Activated T-cell treated with anti-CD3 and anti-CD28 coated beads for 4 hours (primary cell): ENCODE data around the gene CDH1.
"Not testable (repeated sequence)": the region's sequence is repeated elsewhere in the genome, so short reads cannot be mapped to it uniquely, and the experiment has no call there.

Experiments used
- DNase-seq: peaks from one replicate; pipeline ENCODE4 v3.0.0-alpha.2; 2020

Gene CDH1

DNA sequence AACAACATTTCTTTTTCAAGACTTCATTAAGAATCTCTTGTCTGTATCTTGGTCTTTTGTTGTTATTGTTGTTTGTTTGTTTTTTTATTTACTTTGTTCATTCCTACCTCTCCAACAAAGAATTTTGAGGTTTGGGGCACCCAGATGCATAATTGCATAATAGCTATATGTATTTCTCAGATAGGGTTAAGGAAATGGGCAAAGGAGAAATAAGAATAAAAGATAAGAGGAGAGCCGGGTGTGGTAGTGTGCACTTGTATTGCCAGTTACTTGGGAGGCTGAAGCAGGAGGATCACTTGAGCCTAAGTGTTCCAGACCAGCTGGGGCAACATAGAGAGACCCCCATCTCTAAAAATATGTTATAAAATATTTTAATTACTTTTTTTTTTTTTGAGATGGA lies 30.5 kb downstream of the CDH1 start:
- DNase-seq, result no peak

DNA sequence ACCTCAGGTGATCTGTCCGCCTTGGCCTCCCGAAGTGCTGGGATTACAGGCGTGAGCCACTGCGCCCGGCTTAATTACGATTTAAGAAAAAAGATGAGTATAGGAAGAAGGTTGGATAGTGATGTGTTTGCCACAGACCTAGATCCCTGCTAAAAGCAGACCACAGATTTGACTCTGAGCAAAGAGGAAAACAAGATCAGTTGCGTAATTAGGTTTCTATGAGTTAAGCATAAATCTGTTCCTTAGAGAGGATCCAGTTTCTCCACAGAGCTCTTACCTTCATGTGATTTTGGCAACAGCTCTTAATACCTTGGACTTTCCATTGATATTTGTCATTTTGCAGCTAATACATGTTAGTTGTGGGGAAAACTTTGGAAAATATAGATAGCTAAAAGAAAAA lies 31.1 kb downstream of the CDH1 start:
- no peak for DNase-seq

DNA sequence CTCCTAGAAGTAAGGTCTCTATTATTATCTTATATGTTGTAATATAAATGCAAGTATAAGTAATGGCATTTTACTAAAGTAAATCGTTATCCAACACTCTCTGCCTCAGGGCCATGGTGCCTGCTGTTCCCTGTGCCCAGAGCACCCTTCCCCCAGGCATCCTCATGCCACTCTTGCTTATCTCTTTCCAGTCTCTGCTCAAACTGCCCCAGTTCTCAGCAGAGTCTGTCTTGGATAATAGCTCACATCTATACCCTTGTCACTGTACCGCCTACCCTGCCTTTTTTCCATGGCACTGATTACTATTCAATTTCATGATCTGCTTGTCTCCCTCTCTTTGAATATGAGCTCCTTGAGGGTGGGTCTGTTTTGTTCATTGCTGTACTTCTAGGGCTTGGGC lies 31.7 kb downstream of the CDH1 start:
- DNase-seq, result no peak

DNA sequence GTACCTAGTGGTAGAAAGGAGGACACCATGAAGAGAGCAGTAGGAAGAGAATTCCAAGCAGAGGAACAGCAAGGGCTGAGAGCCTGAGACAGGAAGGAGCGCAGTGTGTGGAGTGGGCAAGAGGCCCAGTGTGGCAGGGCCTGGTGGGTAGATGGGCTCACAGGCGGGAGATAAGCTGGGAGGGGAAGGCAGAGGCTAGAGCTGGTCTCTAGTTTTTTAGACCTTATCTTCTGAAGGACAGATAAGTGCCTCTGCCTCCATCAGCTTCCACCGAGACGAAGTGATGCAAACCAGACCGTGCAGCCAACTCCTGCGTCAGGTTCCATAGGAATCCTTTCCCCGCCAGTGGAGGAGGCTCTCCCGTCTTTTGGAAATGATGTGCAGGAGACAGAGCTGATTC lies 33.6 kb downstream of the CDH1 start:
- no peak for DNase-seq

DNA sequence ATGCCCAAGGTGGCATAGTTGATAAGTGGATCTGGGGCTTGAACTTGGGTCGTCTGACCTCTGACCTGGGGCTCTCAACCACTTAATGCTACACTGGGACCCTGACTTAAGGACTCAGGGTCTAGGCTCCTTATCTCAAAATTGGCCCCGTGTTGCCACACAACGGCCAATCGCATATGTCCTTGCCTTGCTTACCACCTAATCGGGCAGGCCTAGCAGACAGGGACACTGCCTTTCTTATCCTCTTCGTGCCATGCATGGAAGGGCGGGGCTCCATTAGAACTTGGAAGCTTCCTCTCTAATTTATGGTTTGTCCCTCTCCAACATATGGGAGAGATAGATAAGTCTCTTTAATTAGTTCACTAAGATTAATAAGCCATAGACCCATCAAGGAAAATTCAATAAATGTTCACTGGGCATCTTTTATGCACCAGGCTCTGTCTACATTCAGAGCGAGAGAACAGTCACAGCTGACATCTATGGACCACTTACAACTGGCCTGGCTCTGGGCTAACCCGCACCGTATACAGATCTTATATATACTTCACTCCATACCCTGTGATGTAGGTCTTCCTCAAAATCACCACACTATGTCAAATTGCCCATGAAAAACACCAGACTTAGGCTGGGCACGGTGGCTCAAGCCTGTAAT lies 35.1 kb downstream of the CDH1 start:
- no peak for DNase-seq

DNA sequence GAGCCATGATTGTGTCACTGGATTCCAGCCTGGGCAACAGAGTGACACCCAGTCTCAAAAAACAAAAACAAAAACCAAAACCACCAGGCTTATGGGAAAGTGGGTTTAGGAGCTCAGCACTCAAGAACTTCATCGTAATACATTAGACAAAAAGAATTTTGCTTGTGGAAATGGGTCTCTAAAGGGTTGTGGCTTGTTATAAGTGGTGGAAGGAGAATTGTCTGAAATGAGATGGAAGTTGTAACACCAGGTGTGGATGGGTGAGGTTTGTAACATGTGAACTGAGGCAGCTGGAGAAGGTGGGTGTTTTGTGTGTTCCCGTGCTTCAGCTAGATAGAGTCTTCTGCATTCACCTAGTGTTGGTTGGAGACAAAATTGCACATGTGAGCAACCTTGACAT lies 35.8 kb downstream of the CDH1 start:
- DNase-seq, result no peak

DNA sequence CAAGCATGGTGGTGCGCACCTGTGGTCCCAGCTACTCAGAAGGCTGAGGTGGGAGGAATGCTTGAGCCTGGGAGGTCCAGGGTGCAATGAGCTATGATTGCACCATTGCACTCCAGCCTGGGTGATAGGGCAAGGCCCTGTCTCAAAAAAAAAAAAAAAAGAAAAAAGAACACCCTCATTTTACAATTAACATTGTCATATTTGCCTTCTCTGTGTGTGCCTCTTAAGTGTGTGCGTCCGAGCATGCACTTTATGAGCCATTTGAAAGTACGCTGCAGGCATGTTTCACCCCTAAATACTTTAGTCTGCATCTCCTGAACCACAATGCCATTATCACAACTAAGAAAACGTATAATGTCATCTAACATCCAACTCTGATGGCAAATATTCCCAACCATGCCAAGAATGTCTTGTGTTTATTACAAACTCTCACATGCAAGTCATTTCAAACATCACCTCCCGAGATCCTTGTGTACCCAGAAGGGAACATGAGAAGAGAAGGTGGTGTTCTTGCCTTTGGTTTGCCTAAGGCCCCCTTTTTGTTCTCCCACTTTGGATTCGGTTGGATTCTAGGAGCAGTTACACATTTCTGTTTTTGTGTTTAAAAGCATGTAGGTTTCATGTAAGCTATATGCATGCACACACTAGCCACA lies 38.0 kb downstream of the CDH1 start:
- DNase-seq, result no peak

DNA sequence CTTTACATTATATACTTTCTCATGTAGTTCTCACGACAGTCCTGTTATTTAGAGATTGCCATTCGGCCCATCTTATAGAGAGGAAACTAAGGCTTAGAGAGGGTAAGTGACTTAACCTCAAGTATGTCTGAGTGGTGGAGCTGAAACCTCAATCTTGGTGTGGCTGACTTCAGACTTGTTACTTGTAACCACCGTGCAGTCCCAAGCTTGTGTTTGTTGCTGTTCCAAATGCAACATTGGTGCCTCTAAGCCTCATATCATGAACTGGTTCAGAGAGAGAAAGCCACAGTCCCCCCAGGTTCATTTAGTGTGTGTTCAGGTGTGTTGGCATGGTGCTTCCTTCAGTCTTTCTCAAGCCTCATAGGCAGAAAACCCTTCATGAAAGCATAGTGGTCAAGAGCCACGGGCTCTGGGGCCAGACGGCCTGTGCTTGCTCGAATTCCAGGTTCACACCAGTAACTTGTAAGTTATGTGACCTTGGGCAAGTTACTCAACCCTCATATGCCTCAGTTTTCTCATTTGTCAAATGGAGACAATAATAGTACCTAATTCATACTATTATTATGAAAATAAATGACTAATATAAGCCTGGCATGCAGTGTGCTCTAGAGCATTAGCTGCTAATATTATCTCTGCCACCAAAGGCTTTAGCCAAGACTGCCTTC lies 39.9 kb downstream of the CDH1 start:
- DNase-seq, result no peak

DNA sequence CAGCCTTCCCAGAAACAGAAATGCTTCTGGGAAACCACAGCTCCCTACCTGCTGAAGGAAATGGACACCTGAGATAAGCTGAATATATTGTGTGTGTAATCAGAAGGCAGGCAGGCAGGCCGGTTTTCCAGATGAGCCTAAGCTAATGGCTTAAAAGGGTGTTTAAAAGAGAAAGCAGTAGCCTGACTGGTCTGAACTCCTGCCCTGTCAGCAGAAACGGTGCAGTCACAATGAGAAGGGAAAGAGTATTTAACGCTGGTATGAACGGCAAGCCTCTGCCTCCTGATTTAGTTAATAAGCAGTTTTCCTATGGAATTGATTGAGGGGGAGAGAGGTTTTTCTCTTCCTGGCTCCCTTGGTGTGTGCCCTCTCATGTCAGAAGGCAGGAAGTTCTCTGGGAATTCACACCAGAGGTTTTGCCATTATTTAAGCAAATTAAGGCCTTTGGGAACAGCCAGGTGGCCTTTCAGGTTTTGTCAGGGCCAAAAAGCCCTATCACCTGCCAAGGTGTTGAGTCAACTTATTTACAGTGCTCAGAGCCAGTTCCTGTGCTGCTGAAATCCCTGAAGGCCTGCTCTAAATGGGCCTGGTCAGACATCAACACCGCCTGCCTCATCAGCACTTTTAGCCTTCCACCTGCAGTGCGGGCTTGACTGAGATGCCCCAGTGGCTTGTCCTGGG lies 41.6 kb downstream of the CDH1 start:
- no peak for DNase-seq

DNA sequence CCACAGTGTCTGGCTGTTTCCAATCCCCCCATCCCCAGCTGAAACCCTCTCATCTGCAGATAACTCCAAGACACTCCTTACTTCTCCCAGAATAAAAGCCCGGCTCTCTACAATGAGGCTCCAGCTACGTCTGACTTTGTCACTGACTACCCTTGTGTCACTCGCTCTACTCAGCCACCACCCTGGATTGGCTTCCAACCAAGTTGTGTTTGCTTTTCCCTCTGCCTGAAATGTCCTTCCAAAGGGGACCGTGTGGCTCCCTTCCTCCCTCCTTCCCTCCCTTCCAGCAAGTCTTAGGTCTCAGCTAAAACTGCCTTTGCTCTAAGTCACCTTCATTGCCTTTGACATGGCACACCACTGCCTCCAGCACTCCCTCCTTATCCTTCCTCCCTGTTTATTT lies 42.8 kb downstream of the CDH1 start:
- DNase-seq, result no peak

DNA sequence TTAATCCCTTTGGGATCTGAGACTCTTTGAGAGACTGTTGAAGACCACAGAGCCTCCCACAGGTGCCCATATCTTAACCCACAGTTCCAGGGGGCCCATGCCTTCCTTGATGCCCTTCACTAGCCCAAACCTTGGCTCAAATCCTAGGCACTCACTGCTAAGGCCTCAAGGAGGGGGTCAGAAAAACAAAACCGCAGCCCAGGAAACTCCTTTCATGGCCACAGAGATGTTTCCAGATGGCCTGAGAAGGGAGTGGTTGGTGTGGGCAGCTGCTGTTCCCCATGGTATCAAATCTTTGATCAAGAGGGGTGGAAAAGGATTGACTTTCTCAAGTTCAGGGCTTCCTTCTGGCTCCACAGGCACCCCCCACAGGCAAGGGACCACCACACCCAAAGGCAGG lies 44.7 kb downstream of the CDH1 start:
- no peak for DNase-seq

DNA sequence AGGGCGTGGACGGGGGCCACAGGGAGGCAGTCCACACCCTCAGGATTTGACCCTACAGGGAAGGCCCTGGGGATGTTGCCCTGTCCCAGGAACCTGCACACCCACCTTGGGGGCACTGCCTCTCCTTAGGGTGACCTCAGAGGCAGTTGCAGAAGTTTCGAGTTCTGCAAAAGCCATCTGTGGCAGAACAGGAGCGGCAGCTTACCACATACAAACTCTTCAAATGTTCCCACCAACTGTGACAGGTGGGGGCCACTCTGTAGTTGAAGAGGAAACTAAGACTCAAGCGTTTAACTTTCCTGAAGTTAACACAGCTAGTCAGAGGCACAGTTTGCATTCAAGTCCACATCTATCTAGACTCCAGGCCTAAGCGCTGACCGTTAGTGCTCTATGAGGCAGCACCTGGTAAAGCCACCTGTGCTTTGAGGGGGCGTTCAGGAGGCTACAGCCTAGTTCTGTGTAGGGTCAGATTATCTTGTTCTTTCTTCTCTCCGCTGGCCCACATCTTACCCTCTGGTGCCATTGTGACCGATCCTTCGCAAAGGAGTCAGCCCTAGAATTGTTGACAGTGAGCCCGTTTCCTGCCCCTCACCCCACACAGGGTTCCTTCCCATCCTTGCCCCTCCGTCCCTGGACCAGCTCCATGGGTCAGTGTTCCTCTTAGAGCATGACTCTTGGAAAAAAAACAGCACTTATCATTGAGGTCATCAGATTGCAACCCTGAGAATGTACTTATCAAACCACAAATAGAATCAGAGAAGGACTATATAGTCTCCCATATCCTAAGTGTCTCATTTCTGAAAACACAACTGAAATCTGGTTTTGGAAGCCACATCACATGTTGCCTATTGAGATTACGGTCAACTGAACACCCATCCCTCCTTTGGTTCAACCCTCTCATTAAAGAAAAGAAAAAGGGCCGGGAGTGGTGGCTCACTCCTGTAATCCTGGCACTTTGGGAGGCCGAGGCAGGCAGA lies 45.4 kb downstream of the CDH1 start:
- no peak for DNase-seq

DNA sequence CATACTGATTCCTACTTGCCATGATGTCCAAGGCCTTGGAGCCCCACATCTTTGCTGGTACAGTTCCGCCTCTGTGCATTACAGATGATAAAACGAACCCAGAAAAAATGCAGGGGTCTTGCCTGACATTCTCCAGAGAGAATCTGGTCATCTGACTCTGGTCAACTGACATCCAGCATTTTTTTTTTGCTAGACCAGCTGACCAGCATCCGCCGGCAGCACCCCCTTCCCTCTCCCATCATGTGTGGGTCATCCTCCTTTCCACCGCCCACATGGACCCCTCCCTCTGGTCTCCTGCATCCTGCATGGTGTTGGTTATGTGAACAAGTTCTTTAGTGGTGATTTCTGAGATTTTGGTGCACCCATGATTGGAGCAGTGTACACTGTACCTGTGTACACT lies 47.1 kb downstream of the CDH1 start:
- DNase-seq, result no peak

DNA sequence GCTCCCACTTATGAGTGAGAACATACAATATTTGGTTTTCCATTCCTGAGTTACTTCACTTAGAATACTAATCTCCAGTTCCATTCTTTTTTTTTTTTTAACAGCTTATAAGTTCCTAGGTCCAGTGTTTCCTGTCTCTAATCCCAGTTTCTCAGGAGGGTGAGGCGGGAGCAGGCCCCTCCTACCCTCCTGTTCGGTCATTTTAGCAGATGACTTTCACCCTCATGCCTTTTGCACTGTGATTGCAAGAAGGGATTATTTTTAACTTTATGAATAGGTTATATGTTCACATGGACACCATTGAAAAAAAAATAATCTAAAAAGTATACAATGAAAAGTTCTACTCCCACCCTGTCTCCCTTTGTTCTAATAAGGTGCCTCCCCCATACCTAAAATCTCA lies 47.6 kb downstream of the CDH1 start:
- DNase-seq, result no peak

DNA sequence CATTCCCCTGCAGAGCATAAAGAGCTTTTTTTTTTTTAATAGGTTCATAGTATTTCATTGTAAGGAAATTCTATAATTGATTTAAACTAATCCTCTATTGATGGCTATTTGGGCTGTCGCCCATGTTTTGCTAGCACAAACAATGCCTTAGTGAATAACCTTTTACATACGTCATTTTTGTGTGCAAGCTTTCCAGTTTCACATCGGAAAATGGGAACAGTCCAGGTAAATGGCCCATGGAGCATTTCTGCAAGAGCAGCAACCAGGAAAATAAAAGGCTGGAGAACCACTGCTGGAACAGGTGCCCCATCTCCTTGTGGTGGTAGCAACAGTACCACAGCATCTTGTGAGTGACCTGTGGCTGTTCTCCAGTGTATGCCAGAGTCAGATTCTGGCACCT lies 48.6 kb downstream of the CDH1 start:
- DNase-seq, result no peak

DNA sequence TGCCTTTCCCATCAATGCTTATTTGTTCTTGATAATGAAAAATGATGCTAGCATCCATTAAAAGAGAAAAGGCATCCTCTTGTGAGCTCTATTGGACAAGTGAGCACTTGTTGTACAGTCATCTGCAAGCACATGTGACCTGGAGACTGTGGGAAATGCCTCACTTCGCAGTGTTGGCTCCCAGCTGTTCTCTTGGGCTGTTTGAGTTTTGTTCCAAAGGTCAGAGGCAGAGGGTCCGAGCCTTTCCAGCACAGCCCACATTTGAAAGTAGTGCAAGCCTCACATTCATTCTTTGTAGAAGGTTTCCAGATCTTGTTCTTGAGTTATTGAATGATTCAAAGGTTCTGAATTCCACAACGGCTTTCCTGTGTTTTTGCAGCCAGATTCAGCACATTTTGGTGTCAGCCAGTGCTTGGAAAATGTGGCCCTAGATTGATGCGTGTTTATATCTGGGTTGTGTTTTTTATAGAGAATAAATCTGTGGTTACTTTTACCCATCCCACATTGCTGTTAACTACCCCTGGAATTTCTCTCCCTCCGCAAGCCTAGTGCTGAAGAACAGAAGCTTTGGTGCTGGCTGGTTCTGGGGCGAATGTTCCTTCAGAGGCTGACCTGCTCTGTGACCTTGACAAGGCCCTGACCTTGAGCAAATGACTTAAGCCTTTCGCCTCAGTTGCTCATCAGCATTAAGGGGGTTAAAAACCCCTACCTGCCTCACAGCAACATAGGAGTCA lies 49.8 kb downstream of the CDH1 start:
- no peak for DNase-seq

DNA sequence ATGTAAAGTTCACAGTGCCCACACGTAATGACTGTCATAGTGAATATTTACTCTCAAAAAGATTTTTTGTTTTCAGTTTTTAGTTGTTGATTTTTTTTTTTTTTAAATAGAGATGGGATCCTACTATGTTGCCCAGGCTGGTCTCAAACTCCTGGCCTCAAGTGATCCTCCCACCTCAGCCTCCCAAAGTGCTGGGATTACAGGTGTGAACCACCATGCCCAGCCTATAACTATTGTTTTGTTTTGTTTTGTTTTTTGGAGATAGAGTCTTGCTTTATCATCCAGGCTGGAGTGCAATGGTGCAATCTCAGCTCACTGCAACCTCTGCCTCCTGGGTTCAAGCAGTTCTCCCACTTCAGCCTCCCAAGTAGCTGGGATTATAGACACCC lies 50.3 kb downstream of the CDH1 start:
- DNase-seq, result not testable (repeated sequence)

DNA sequence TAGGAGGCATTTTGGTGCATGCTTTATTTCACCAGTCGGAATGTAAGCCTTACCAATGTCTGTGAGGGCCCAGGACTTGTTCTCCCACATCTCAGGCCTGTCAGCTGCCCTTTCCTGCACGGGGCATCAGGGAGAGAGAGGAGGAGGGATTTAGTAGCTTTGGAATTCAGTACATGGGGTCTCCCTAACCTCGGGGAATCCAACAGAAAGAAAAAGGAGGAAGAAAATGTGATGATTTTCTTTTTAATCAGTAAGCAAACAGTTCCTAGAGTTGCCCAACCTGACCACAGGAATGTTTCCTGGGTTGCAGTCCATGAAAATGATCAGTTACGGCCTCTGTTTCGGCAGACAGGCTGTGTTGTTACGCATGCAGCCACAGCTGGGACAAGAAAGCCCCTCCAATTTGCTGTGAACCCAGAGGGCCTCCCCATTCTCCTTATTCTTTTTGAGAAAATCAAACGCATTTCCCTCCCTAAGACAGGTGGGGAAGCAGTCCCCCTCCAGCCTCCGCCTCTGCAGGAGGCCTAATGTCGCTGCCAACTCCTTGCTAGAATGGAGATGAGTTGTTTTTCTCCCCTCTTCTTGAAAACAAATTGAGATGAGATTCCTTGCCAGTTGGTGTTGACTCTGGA lies 53.2 kb downstream of the CDH1 start:
- no peak for DNase-seq

DNA sequence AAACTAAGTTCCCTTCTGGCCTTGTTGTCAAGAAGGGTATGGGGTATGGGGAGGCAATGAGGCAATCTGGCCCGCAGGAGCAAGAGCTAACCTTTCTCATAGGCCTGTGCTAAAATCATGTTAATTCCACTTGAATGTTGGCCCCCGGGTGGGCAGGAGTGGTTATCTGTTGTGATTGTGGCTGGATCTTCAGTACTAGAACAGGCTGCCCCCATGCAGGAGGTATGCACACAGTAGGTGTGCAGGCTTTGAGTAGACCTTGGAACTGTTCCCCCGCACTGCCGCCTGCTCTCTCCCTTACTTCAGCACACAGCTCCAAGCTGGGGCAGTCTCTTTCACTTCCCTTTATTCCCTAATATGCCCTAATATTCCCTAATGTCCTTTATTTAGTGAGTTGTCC lies 53.9 kb downstream of the CDH1 start:
- no peak for DNase-seq

DNA sequence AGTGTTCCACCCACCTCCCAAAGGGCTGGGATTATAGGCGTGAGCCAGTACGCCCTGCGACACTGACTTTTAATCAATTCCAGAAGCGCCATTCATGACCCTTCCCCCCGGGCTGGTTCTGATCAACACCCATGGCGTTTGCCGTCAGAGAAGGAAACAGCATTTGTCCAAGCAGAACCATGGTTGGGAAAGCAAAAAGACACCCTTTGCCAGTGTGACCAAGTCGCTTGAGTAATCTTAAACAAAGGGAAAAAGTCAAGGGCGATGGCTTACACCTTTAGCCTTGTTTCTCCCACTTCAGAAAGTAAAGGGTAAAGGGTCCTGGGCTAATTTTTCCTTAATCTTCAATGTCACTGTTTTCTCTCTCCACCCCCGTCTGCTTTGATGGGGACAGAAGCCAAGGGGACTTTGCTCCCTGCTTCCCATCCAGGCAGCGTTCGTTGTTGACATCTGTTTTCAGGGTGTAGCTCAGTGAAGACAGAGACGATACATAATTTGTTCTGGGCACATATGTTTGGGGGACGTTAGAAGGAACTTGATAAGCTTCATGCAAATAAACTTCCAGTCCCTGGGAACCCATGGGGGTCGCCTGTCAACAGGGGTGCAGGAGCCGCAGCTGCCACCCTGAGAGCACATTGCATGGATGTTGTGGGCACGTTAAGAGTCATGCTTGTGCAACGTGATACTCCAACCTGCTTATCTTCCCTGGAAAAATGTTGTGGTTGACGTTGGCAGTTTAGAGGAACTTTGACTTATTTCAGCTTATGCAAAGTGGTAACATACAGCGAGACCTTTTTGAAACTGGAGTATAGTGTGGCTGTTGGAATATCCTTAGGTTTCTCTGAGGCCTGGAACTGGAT lies 55.6 kb downstream of the CDH1 start:
- no peak for DNase-seq
